Nephron (organoid): ENCODE data around the gene SPAG7.

Experiments
- H3K27ac Mint-ChIP-seq, 3 experiments: 2 replicates each; pipeline ENCODE4 v1.8.0; 2020; ENCODE audit warnings: mixed read lengths in 3 of 3, mild to moderate bottlenecking in 2 of 3, moderate library complexity in 1 of 3
- H3K27me3 Mint-ChIP-seq: 2 replicates; pipeline ENCODE4 v1.8.0; 2021; ENCODE audit warnings: low read depth, mild to moderate bottlenecking, moderate library complexity, mixed read lengths
- H3K36me3 Mint-ChIP-seq: 2 replicates; pipeline ENCODE4 v1.8.0; 2020; ENCODE audit warnings: low read depth, mixed read lengths
- H3K4me1 Mint-ChIP-seq: 2 replicates; pipeline ENCODE4 v1.8.0; 2020; ENCODE audit warnings: mixed read lengths
- H3K4me3 Mint-ChIP-seq, 3 experiments: 2 replicates each; pipeline ENCODE4 v1.8.0; 2020; ENCODE audit warnings: mild to moderate bottlenecking in 3 of 3, mixed read lengths in 3 of 3, moderate library complexity in 2 of 3
- H3K9me3 Mint-ChIP-seq: 2 replicates; pipeline ENCODE4 v1.8.0; 2020; ENCODE audit warnings: mixed read lengths
- CTCF ChIP-seq, 3 experiments: fragments of 200-600 bp; sonication (generic); IDR thresholded peaks; one replicate each; pipeline ENCODE4 v1.5.0; 2021; ENCODE audit warnings: antibody characterized with exemption in 3 of 3; ENCODE audit not compliant: unreplicated experiment in 3 of 3

The SPAG7 gene

GRCh38 chr17:4980644-4981216 lies 13.1 kb upstream of the SPAG7 start:
- H3K27me3 Mint-ChIP-seq, result no peaks in the 10 kb centered on the region
- H3K9me3 Mint-ChIP-seq, result no peaks in the 10 kb centered on the region
- peaks cover 11% of the 10 kb centered on the region for H3K4me1 Mint-ChIP-seq
- peak; percentile 66 to 78 (median 72) for TF ChIP-seq CTCF (IDR thresholded peaks at IDR 0.05; ENCODE audit: unreplicated experiment in 3 of 3)
- H3K36me3 Mint-ChIP-seq, result peaks cover 22% of the 10 kb centered on the region
- no peak overlapping the region for H3K4me3 Mint-ChIP-seq
- H3K27ac Mint-ChIP-seq, result peak overlapping the region; percentile 14 to 63 (median 40)

GRCh38 chr17:4978726-4979125 lies 11.1 kb upstream of the SPAG7 start:
- Mint-ChIP-seq H3K27me3 (no peaks in the 10 kb centered on the region), H3K9me3 (no peaks in the 10 kb centered on the region), H3K36me3 (peaks cover 32% of the 10 kb centered on the region), H3K27ac (no peak overlapping the region), H3K4me1 (peaks cover 10% of the 10 kb centered on the region), H3K4me3 (no peak overlapping the region)
- TF ChIP-seq CTCF (IDR thresholded peaks at IDR 0.05; ENCODE audit: unreplicated experiment in 3 of 3), result no peak

DNA sequence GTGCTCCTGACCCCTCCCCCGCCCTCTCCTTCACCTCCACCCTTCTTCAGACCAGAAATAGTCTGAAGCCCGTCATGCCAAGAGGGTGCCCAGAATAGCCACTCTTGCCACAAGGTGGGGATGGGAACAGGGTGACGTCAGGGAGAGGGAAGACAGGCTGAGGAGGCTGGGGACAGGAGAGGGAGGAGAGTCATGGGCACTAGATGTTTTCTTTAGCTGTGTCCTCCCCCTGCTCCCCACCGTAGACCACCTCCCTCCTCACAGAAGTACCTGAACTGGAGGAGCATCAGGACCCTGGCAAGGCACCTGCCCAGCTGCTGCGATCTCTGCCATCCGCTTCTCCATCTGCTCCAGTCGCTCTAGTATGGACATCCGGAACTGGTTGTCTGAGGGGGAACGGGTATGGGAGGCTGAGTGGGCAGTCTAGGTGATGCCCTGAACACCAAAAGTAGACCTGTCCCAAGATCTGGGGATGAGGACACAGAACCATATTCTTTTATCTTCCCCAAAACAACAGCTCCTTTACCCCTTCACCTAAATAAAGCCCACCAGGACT lies 6.6 kb upstream of the SPAG7 start:
- Mint-ChIP-seq H3K4me3 (no peak overlapping the region), H3K27me3 (no peaks in the 10 kb centered on the region), H3K36me3 (peaks cover 32% of the 10 kb centered on the region), H3K27ac (no peak overlapping the region), H3K4me1 (peaks cover 16% of the 10 kb centered on the region), H3K9me3 (no peaks in the 10 kb centered on the region)
- no peak for TF ChIP-seq CTCF (IDR thresholded peaks at IDR 0.05; ENCODE audit: unreplicated experiment in 3 of 3)

- TF ChIP-seq CTCF (IDR thresholded peaks at IDR 0.05; ENCODE audit: unreplicated experiment in 3 of 3), result no peak
- H3K36me3 Mint-ChIP-seq, result peaks cover 31% of the 10 kb centered on the region
- no peaks in the 10 kb centered on the region for H3K9me3 Mint-ChIP-seq
- H3K27ac Mint-ChIP-seq, result no peak overlapping the region
- H3K4me3 Mint-ChIP-seq, result no peak overlapping the region
- peaks cover 22% of the 10 kb centered on the region for H3K4me1 Mint-ChIP-seq
- no peaks in the 10 kb centered on the region for H3K27me3 Mint-ChIP-seq
Observed at GRCh38 chr17:4973256-4974114, 5.9 kb upstream of the SPAG7 start.

DNA sequence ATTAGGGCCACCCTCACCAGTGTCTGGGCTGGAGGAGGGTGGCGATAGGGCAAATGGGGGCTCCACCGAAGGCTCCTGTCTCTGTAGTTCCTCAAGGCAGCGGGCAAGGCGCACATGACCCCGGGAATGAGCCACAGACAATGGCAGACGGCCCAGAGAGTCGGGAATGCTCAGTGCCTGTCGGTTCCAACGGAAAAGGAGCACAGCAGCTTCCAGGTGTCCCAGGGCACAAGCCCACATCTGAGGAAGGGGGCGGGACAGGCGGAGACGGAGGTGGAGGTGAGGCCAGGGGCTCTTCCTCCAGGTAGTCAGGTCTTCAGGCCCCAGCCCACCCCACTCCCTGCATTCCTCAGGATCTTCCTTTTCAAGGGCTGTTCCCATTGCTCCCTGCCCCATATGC lies 5.1 kb upstream of the SPAG7 start:
- H3K27ac Mint-ChIP-seq, result no peak overlapping the region
- TF ChIP-seq CTCF (IDR thresholded peaks at IDR 0.05; ENCODE audit: unreplicated experiment in 3 of 3), result no peak
- no peaks in the 10 kb centered on the region for H3K9me3 Mint-ChIP-seq
- H3K4me1 Mint-ChIP-seq, result peaks cover 22% of the 10 kb centered on the region
- H3K4me3 Mint-ChIP-seq, result peak overlapping the region in 2 of 3 experiments; percentile 31 to 55
- peaks cover 26% of the 10 kb centered on the region for H3K36me3 Mint-ChIP-seq
- H3K27me3 Mint-ChIP-seq, result no peaks in the 10 kb centered on the region
